Fibroblast of lung (primary cell): ENCODE results near the gene C8G. TPM values are rescaled to one million over a fixed set of nuclear protein-coding genes. Genes with fewer than 3 reads are reported as not detected.

Experiments used
- DNase-seq, 2 donors: peaks; one replicate each; pipeline versions ENCODE4 v3.0.0 to v3.0.0-alpha.2; 2010; ENCODE audit warnings: low read depth in 2 of 2
- H2AFZ ChIP-seq: 2 replicates; pipeline ENCODE4 v1.5.1; 2012; ENCODE audit warnings: low read length, control low read depth, inconsistent platforms
- H3K27ac ChIP-seq: 2 replicates; pipeline ENCODE4 v1.5.1; 2011; ENCODE audit warnings: low read length, control low read depth; ENCODE audit not compliant: insufficient read depth
- H3K27me3 ChIP-seq: 2 replicates; pipeline ENCODE4 v1.5.1; 2011; ENCODE audit warnings: mild to moderate bottlenecking, low read length; ENCODE audit not compliant: control insufficient read depth, insufficient read depth
- H3K36me3 ChIP-seq: 2 replicates; pipeline ENCODE4 v1.5.1; 2011; ENCODE audit warnings: low read length; ENCODE audit not compliant: control insufficient read depth, insufficient read depth
- H3K4me1 ChIP-seq: 2 replicates; pipeline ENCODE4 v1.5.1; 2011; ENCODE audit warnings: low read length; ENCODE audit not compliant: control insufficient read depth, insufficient read depth; ENCODE audit errors: extremely low read depth
- H3K4me2 ChIP-seq: 2 replicates; pipeline ENCODE4 v1.5.1; 2011; ENCODE audit warnings: low read length, control low read depth; ENCODE audit not compliant: insufficient read depth; ENCODE audit errors: extremely low read depth
- H3K4me3 ChIP-seq, 4 experiments: fragments of 200-600 bp in 1 of 4; sonication (generic) in 1 of 4; replicated peaks in 1 of 4; 2 replicates each; pipeline ENCODE4 v1.5.1; 2011 to 2016; ENCODE audit warnings: low read length in 4 of 4, low read depth in 3 of 4, mild to moderate bottlenecking in 3 of 4, control low read depth in 2 of 4, inconsistent platforms in 1 of 4, mixed read lengths in 1 of 4; ENCODE audit not compliant: insufficient read depth in 1 of 4; ENCODE audit errors: control extremely low read depth in 1 of 4
- H3K79me2 ChIP-seq: 2 replicates; pipeline ENCODE4 v1.5.1; 2012; ENCODE audit warnings: mild to moderate bottlenecking, low read length, inconsistent platforms; ENCODE audit not compliant: control insufficient read depth, insufficient read depth
- H3K9ac ChIP-seq: 2 replicates; pipeline ENCODE4 v1.5.1; 2011; ENCODE audit warnings: mild to moderate bottlenecking, low read length, control low read depth; ENCODE audit not compliant: insufficient read depth
- H3K9me3 ChIP-seq: 2 replicates; pipeline ENCODE4 v1.5.1; 2012; ENCODE audit warnings: low read depth, low read length; ENCODE audit not compliant: control insufficient read depth, insufficient read depth
- H4K20me1 ChIP-seq: 2 replicates; pipeline ENCODE4 v1.5.1; 2011; ENCODE audit warnings: low read length; ENCODE audit not compliant: control insufficient read depth, insufficient read depth; ENCODE audit errors: extremely low read depth
- EZH2 ChIP-seq: IDR thresholded peaks from 2 replicates; pipeline ENCODE4 v1.5.1; 2012; ENCODE audit warnings: low read length, control low read depth, mild to moderate bottlenecking; ENCODE audit errors: missing control alignments
- polyA plus RNA-seq, 2 donors: library from polyadenylated mRNA; depleted of rRNA in 1 of 2; stranded (reverse) in 1 of 2; unstranded in 1 of 2; fragments of >200 nt; gene quantifications; 2 replicates each; pipeline ENCODE4 v1.2.1, GENCODE V29; 2011 to 2012; ENCODE audit warnings: missing spikeins in 1 of 2
- total RNA-seq: library from RNA; depleted of rRNA; stranded (reverse); fragments of >200 nt; gene quantifications from 2 replicates; pipeline ENCODE4 v1.2.1, GENCODE V29; 2014
- TF ChIP-seq, protein P1 (sequence below), 2 donors: IDR thresholded peaks in 1 of 2; conservative IDR thresholded peaks in 1 of 2; 1 replicate in 1 of 2; 2 replicates in 1 of 2; pipeline ENCODE4 v1.5.1; 2011 to 2012; ENCODE audit warnings: low read length in 2 of 2, control low read depth in 1 of 2, inconsistent platforms in 1 of 2, low read depth in 1 of 2, mild to moderate bottlenecking in 1 of 2

C8G gene
- total and polyA plus RNA-seq, 2 donors (not counting 1 experiment from before 2014, with no cell fraction given), result 0.40 to 1.2 TPM

DNA sequence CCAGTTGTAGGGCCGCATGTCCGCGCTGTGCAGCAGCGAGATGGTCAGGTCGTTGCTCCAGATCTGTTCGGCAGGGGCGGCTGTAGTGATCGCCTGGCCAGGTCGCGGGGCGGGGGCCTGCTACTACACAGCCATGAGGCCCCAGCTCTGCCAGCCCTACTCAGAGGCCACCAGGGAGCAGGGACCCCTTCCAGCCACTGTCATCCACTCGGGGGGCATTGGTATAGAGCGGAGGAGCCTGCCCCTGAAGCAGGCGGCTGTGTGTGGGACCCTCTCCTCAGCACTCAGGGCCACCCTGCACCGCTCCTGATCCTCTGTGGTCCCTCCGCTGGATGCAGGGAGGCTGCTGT lies 2.2 kb upstream of the C8G start:
- no peaks in the 10 kb centered on the region for H3K9me3 ChIP-seq
- peak overlapping the region in 2 of 4 experiments; percentile 83 to 84 for H3K4me3 ChIP-seq
- peak overlapping the region; percentile 7 for H3K9ac ChIP-seq
- H3K79me2 ChIP-seq, result peaks cover 23% of the 10 kb centered on the region
- peaks cover 38% of the 10 kb centered on the region for H3K36me3 ChIP-seq
- H3K4me2 ChIP-seq, result peak overlapping the region; percentile 88
- DNase-seq, result no peak
- no peak overlapping the region for H2AFZ ChIP-seq
- H3K27me3 ChIP-seq, result no peaks in the 10 kb centered on the region
- no peaks in the 10 kb centered on the region for H4K20me1 ChIP-seq
- no peak overlapping the region for H3K27ac ChIP-seq
- H3K4me1 ChIP-seq, result peaks cover 2% of the 10 kb centered on the region
- TF ChIP-seq EZH2, result no peak
- TF ChIP-seq, protein P1, sequence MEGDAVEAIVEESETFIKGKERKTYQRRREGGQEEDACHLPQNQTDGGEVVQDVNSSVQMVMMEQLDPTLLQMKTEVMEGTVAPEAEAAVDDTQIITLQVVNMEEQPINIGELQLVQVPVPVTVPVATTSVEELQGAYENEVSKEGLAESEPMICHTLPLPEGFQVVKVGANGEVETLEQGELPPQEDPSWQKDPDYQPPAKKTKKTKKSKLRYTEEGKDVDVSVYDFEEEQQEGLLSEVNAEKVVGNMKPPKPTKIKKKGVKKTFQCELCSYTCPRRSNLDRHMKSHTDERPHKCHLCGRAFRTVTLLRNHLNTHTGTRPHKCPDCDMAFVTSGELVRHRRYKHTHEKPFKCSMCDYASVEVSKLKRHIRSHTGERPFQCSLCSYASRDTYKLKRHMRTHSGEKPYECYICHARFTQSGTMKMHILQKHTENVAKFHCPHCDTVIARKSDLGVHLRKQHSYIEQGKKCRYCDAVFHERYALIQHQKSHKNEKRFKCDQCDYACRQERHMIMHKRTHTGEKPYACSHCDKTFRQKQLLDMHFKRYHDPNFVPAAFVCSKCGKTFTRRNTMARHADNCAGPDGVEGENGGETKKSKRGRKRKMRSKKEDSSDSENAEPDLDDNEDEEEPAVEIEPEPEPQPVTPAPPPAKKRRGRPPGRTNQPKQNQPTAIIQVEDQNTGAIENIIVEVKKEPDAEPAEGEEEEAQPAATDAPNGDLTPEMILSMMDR (conservative IDR thresholded peaks at IDR 0.05 in 1 of 2, IDR thresholded peaks at IDR 0.05 in 1 of 2; ENCODE audit: low read depth in 1 of 2, low read length in 2 of 2), result no peak

DNA sequence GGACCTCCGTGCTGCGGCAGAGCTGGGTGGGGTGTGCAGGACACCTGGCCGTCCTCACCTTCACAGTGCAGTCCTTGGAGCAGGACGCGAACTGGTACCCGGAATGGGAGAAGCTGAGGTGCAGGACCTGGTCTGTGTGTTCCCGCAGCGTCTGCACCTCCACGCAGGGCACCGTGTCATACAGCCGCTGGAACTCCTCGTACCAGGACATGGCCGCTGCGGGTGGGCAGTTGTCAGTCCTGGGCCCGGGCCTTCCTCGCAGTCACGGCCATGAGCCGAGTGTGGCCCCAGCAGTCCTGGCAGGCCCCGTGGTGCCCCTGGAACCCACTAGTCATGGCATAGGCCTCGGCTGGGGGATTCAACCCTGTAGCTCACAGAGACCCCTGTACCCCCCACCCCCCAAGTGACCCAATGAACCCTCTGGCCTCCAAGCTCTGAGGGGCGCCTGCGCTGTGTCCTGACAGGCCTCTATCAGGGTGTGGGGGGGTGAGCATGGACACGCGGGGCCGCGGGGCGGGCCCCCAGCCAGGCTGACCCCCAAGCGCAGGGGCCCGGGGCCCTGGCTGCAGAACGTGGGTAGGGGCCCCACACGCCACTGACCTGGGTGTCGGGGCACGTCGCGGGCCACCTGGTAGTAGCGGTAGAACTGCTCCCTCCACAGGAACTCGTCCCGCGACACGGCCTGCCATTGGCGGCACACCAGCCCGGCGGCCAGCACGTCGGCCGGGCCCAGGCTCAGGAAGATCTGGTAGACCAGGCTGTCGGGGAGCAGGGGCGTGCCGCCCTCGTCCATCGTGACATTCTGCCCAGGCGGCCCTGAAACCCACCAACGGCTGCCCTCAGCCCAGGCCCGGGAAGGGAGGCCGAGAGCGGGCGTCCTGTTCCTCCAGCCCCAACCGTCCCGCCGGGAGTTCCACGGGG lies 1.5 kb upstream of the C8G start:
- Histone ChIP-seq H3K79me2 (peaks cover 23% of the 10 kb centered on the region), H3K9me3 (no peaks in the 10 kb centered on the region), H3K4me2 (peak overlapping the region; percentile 88), H2AFZ (no peak overlapping the region), H3K9ac (peak overlapping the region; percentile 80), H3K27me3 (no peaks in the 10 kb centered on the region), H3K4me3 (peak overlapping the region; percentile 61 to 90 (median 84)), H3K4me1 (peaks cover 2% of the 10 kb centered on the region), H3K27ac (peak overlapping the region; percentile 85), H3K36me3 (peaks cover 38% of the 10 kb centered on the region), H4K20me1 (no peaks in the 10 kb centered on the region)
- no peak for TF ChIP-seq EZH2
- TF ChIP-seq, protein P1 (conservative IDR thresholded peaks at IDR 0.05 in 1 of 2, IDR thresholded peaks at IDR 0.05 in 1 of 2; ENCODE audit: low read depth in 1 of 2, low read length in 2 of 2), result no peak
- peak; percentile 11 to 22 for DNase-seq

- Histone ChIP-seq H3K36me3 (peaks cover 38% of the 10 kb centered on the region), H4K20me1 (no peaks in the 10 kb centered on the region), H3K4me2 (peak overlapping the region; percentile 88), H3K4me1 (peaks cover 2% of the 10 kb centered on the region), H3K9ac (peak overlapping the region; percentile 80), H3K4me3 (peak overlapping the region; percentile 61 to 90 (median 84)), H3K79me2 (peaks cover 23% of the 10 kb centered on the region), H2AFZ (no peak overlapping the region), H3K27me3 (no peaks in the 10 kb centered on the region), H3K9me3 (no peaks in the 10 kb centered on the region), H3K27ac (peak overlapping the region; percentile 85)
- DNase-seq, result peak; percentile 47 to 61
- TF ChIP-seq EZH2, result no peak
- TF ChIP-seq, protein P1 (conservative IDR thresholded peaks at IDR 0.05 in 1 of 2, IDR thresholded peaks at IDR 0.05 in 1 of 2; ENCODE audit: low read depth in 1 of 2, low read length in 2 of 2), result no peak
These were observed 878 bp upstream of the C8G start for GRCh38 chr9:136944212-136944518.
